Progenitor cell of endocrine pancreas (in vitro differentiated cells): ENCODE measurements around the gene PYY. TPM values are rescaled to one million over a fixed set of nuclear protein-coding genes. Genes with fewer than 3 reads are reported as not detected.
A peak's percentile ranks its signal among the peaks of the same experiment; 100 is the strongest.
"Not testable (repeated sequence)": the region's sequence is repeated elsewhere in the genome, so short reads cannot be mapped to it uniquely, and the experiment has no call there.

ENCODE experiments used
- DNase-seq: peaks from one replicate; pipeline ENCODE4 v3.0.0; 2021; ENCODE audit warnings: low spot score; ENCODE audit not compliant: unreplicated experiment
- H3K27ac Mint-ChIP-seq: 2 replicates; pipeline ENCODE4 v1.8.0; 2021; ENCODE audit warnings: mild to moderate bottlenecking, moderate library complexity, mixed read lengths
- H3K27me3 Mint-ChIP-seq: 2 replicates; pipeline ENCODE4 v1.8.0; 2021; ENCODE audit warnings: mixed read lengths
- H3K36me3 Mint-ChIP-seq: 2 replicates; pipeline ENCODE4 v1.8.0; 2022; ENCODE audit warnings: mixed read lengths; ENCODE audit not compliant: insufficient read depth
- H3K4me1 Mint-ChIP-seq: 2 replicates; pipeline ENCODE4 v1.8.0; 2021; ENCODE audit warnings: low read depth, mixed read lengths
- H3K4me3 Mint-ChIP-seq: 2 replicates; pipeline ENCODE4 v1.8.0; 2021; ENCODE audit warnings: low read depth, mild to moderate bottlenecking, moderate library complexity, mixed read lengths
- H3K9me3 Mint-ChIP-seq: 2 replicates; pipeline ENCODE4 v1.8.0; 2021; ENCODE audit warnings: low read depth, mixed read lengths
- CTCF ChIP-seq: fragments of 200-600 bp; sonication (generic); IDR thresholded peaks from one replicate; pipeline ENCODE4 v1.5.0; 2021; ENCODE audit warnings: antibody characterized with exemption, mild to moderate bottlenecking; ENCODE audit not compliant: unreplicated experiment
- total RNA-seq: library from RNA; stranded (reverse); gene quantifications from 2 replicates; pipeline ENCODE4 v1.2.1, GENCODE V29; 2021

Gene PYY
- total RNA-seq, 1 donor from 2014 or later, result 0.84 TPM

GRCh38 chr17:43940630-43941029 is 13.1 kb downstream of the PYY start:
- Mint-ChIP-seq H3K4me1 (no peaks in the 10 kb centered on the region), H3K27me3 (peaks cover 56% of the 10 kb centered on the region), H3K4me3 (no peak overlapping the region), H3K27ac (peak overlapping the region; percentile 45), H3K36me3 (no peaks in the 10 kb centered on the region), H3K9me3 (no peaks in the 10 kb centered on the region)
- TF ChIP-seq CTCF, result peak; percentile 68
- peak; percentile 43 for DNase-seq

- Mint-ChIP-seq H3K27ac (no peak overlapping the region), H3K27me3 (peaks cover 50% of the 10 kb centered on the region), H3K4me3 (no peak overlapping the region), H3K4me1 (no peaks in the 10 kb centered on the region), H3K36me3 (no peaks in the 10 kb centered on the region), H3K9me3 (no peaks in the 10 kb centered on the region)
- DNase-seq, result no peak
- no peak for TF ChIP-seq CTCF
Measured at GRCh38 chr17:43939886-43940285, 13.9 kb downstream of the PYY start.

- H3K4me1 Mint-ChIP-seq, H3K9me3 Mint-ChIP-seq, H3K4me3 Mint-ChIP-seq, H3K27ac Mint-ChIP-seq, H3K36me3 Mint-ChIP-seq, DNase-seq: not testable (repeated sequence)
- peaks cover 46% of the 10 kb centered on the region for H3K27me3 Mint-ChIP-seq
Measured at GRCh38 chr17:43939452-43939851, 14.3 kb downstream of the PYY start.

- Mint-ChIP-seq H3K4me3 (no peak overlapping the region), H3K9me3 (no peaks in the 10 kb centered on the region), H3K4me1 (no peaks in the 10 kb centered on the region), H3K27me3 (peaks cover 47% of the 10 kb centered on the region), H3K36me3 (no peaks in the 10 kb centered on the region), H3K27ac (no peak overlapping the region)
- DNase-seq, result no peak
- no peak for TF ChIP-seq CTCF
Measured at GRCh38 chr17:43938838-43939182, 14.9 kb downstream of the PYY start.

GRCh38 chr17:43936434-43936833 is 17.3 kb downstream of the PYY start:
- no peak for TF ChIP-seq CTCF
- DNase-seq, result no peak
- no peaks in the 10 kb centered on the region for H3K4me1 Mint-ChIP-seq
- no peaks in the 10 kb centered on the region for H3K9me3 Mint-ChIP-seq
- peaks cover 39% of the 10 kb centered on the region for H3K27me3 Mint-ChIP-seq
- H3K4me3 Mint-ChIP-seq, result no peak overlapping the region
- no peaks in the 10 kb centered on the region for H3K36me3 Mint-ChIP-seq
- H3K27ac Mint-ChIP-seq, result no peak overlapping the region

- Mint-ChIP-seq H3K36me3 (no peaks in the 10 kb centered on the region), H3K27ac (no peak overlapping the region), H3K9me3 (no peaks in the 10 kb centered on the region), H3K4me1 (peaks cover 4% of the 10 kb centered on the region), H3K4me3 (no peak overlapping the region), H3K27me3 (peaks cover 39% of the 10 kb centered on the region)
- no peak for TF ChIP-seq CTCF
- DNase-seq, result no peak
Measured at GRCh38 chr17:43935926-43936261, 17.8 kb downstream of the PYY start.
